ENCODE results near the gene ANKLE1.

DNA sequence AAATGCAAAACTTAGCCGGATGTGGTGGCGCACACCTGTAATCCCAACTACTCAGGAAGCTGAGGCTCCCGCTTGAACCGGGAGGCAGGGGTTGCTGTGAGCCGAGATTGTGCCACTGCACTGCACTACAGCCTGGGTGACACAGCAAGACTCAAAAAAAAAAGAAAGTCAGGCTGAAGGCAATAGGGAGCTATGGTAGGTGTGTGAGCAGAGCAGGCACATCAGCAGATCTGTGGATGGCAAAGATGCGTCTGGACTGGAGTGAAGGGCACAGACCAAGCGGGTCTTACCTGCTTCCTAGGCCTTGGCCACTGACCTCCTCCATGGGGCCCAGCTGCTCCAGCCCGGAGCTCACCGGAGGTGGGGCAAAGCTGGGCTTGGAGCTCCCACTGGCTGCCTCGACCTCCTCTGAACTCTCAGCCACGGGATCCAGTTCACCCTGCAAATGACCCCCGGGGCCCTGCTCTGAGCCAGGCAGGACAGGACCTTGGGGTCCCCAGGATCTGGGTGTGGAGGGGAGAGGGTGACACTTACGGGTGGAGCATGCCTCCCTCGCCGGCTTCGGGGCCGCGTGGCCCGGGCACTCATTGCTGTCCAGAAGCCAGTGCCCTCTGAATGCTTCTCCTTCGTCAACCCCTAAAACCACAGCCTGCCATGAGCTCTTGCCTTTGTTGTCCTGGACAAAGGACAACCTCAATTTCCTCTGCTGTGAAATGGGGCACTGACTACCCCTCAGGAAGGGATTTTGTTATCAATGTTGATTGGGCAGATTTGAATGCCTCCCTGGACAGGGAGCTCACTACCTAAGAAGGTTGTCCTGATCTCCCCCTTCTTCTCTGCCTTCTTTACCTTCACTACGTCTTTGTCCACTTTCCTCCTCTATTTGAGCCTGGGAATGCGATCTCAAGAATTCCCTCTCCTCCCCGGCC, 17.7 kb upstream of the ANKLE1 start:
- TF ChIP-seq POLR2A (IDR thresholded peaks at IDR 0.05; ENCODE audit: low read length), result no peak
- no peak for TF ChIP-seq GATA1 (IDR thresholded peaks at IDR 0.05; ENCODE audit: low read depth, low read length)
